ENCODE measurements around the gene ENOX1. TPM values are rescaled to one million over a fixed set of nuclear protein-coding genes. Genes with fewer than 3 reads are reported as not detected.

ENOX1 gene
- total and polyA plus RNA-seq, 9 of the 15 experiments (the other 6 are each of a cell fraction or from before 2014, with no cell fraction given): not detected

GRCh38 chr13:43472339-43472738, 314.4 kb downstream of the ENOX1 start (continued):
- TF ChIP-seq, protein P1, sequence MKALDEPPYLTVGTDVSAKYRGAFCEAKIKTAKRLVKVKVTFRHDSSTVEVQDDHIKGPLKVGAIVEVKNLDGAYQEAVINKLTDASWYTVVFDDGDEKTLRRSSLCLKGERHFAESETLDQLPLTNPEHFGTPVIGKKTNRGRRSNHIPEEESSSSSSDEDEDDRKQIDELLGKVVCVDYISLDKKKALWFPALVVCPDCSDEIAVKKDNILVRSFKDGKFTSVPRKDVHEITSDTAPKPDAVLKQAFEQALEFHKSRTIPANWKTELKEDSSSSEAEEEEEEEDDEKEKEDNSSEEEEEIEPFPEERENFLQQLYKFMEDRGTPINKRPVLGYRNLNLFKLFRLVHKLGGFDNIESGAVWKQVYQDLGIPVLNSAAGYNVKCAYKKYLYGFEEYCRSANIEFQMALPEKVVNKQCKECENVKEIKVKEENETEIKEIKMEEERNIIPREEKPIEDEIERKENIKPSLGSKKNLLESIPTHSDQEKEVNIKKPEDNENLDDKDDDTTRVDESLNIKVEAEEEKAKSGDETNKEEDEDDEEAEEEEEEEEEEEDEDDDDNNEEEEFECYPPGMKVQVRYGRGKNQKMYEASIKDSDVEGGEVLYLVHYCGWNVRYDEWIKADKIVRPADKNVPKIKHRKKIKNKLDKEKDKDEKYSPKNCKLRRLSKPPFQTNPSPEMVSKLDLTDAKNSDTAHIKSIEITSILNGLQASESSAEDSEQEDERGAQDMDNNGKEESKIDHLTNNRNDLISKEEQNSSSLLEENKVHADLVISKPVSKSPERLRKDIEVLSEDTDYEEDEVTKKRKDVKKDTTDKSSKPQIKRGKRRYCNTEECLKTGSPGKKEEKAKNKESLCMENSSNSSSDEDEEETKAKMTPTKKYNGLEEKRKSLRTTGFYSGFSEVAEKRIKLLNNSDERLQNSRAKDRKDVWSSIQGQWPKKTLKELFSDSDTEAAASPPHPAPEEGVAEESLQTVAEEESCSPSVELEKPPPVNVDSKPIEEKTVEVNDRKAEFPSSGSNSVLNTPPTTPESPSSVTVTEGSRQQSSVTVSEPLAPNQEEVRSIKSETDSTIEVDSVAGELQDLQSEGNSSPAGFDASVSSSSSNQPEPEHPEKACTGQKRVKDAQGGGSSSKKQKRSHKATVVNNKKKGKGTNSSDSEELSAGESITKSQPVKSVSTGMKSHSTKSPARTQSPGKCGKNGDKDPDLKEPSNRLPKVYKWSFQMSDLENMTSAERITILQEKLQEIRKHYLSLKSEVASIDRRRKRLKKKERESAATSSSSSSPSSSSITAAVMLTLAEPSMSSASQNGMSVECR (CRISPR knock-in tag; IDR thresholded peaks at IDR 0.05): no peak
- no peak for TF ChIP-seq SREBF2 (CRISPR knock-in tag; IDR thresholded peaks at IDR 0.05)
- TF ChIP-seq ZNF764 (CRISPR knock-in tag; IDR thresholded peaks at IDR 0.05; ENCODE audit: low read depth): no peak

DNA sequence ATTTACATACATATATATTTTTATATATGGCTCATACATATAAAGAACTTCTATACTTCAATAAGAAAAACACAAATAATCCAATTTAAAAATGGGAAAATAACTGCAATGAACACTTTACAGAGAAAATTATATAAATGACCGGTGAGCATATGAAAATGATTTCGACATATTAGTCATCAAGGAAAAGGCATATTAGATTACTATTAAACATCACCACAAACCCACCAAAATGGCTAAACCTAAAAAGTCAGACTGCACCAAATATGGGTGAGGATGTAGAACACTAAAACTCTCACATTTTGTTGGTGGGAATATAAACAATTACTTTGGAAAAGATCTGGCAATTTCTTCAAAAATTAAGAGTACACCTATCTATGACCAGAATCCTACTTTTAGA, 316.2 kb downstream of the ENOX1 start:
- intact Hi-C loops (cut with micrococcal nuclease): no loop called here
- FAIRE-seq (no peak), ATAC-seq (no peak), DNase-seq (ENCODE audit: extremely low read depth in 1 of 4, low spot score in 3 of 4) (no peak)
- Histone ChIP-seq H3K9me1 (ENCODE audit: control insufficient read depth, insufficient read depth, low read length) (no peaks in the 10 kb centered on the region), H4K20me1 (replicated peaks; ENCODE audit: control insufficient read depth, insufficient read depth, low read length) (no peaks in the 10 kb centered on the region), H3K4me1 (replicated peaks in 1 of 2; ENCODE audit: control insufficient read depth in 2 of 2, insufficient read depth in 2 of 2, low read length in 2 of 2) (no peaks in the 10 kb centered on the region), H3K27ac (ENCODE audit: extremely low read depth, low read depth, low read length) (no peak overlapping the region), H3K4me3 (no peak overlapping the region), H2AFZ (ENCODE audit: low read depth, low read length) (no peak overlapping the region), H3K9ac (ENCODE audit: insufficient read depth in 1 of 2, low read depth in 2 of 2, low read length in 2 of 2) (no peak overlapping the region), H3K79me2 (ENCODE audit: control insufficient read depth, insufficient read depth, low read length) (no peaks in the 10 kb centered on the region), H3K4me2 (ENCODE audit: insufficient read depth, low read length) (no peak overlapping the region), H3K27me3 (ENCODE audit: control insufficient read depth in 2 of 2, insufficient read depth in 2 of 2, low read length in 2 of 2) (no peaks in the 10 kb centered on the region), H3K36me3 (ENCODE audit: control insufficient read depth, insufficient read depth, low read length) (no peaks in the 10 kb centered on the region), H3K9me3 (replicated peaks; ENCODE audit: control insufficient read depth, insufficient read depth, low read depth, low read length) (no peaks in the 10 kb centered on the region)
- POLR2A ChIA-PET: no interaction called here
- no TSS peak for BruUV-seq (replicated peaks)
- 0% methylated on average over 2 of the region's 2 CpGs for WGBS (ENCODE audit: insufficient coverage, low coverage, missing lambda C conversion rate)
- in situ Hi-C loops (cut with MboI): no loop called here
- CTCF ChIA-PET (ENCODE audit: low intra/inter-chr PET ratio): no interaction called here
- TF ChIP-seq MCM3 (IDR thresholded peaks at IDR 0.05): no peak
- TF ChIP-seq SMAD3 (CRISPR knock-in tag; conservative IDR thresholded peaks at IDR 0.05): no peak
- TF ChIP-seq ZC3H11A (IDR thresholded peaks at IDR 0.05; ENCODE audit: low read depth, low read length): no peak
- TF ChIP-seq ZKSCAN3 (CRISPR knock-in tag; IDR thresholded peaks at IDR 0.05): no peak
- TF ChIP-seq ZFP91 (CRISPR knock-in tag; IDR thresholded peaks at IDR 0.05): no peak
- TF ChIP-seq ZNF277 (CRISPR knock-in tag; IDR thresholded peaks at IDR 0.05; ENCODE audit: borderline replicate concordance): no peak
- TF ChIP-seq SRSF3 (IDR thresholded peaks at IDR 0.05; ENCODE audit: insufficient read depth, low read length): no peak
- no peak for TF ChIP-seq GABPA (tag; conservative IDR thresholded peaks at IDR 0.05; ENCODE audit: low read depth)
- TF ChIP-seq, protein P2, sequence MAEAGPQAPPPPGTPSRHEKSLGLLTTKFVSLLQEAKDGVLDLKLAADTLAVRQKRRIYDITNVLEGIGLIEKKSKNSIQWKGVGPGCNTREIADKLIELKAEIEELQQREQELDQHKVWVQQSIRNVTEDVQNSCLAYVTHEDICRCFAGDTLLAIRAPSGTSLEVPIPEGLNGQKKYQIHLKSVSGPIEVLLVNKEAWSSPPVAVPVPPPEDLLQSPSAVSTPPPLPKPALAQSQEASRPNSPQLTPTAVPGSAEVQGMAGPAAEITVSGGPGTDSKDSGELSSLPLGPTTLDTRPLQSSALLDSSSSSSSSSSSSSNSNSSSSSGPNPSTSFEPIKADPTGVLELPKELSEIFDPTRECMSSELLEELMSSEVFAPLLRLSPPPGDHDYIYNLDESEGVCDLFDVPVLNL (CRISPR knock-in tag; IDR thresholded peaks at IDR 0.05; ENCODE audit: low read depth): no peak
- no peak for TF ChIP-seq PRMT5 (CRISPR knock-in tag; IDR thresholded peaks at IDR 0.05)
- no peak for TF ChIP-seq ZNF121 (CRISPR knock-in tag; conservative IDR thresholded peaks at IDR 0.05)
